GM12878 (cell line): ENCODE data around the gene ZSCAN22. TPM values are rescaled to one million over a fixed set of nuclear protein-coding genes. Genes with fewer than 3 reads are reported as not detected.

Experiments
- IKZF1 ChIP-seq: fragments of 450-650 bp; conservative IDR thresholded peaks from 2 replicates; pipeline ENCODE4 v1.6.1; 2017; ENCODE audit warnings: antibody characterized with exemption, mild to moderate bottlenecking
- MYB ChIP-seq: fragments of 150-350 bp; IDR thresholded peaks from 2 replicates; pipeline ENCODE4 v1.6.1; 2014; ENCODE audit warnings: mild to moderate bottlenecking, low read depth, low read length, borderline replicate concordance
- POLR2A ChIP-seq: IDR thresholded peaks from 2 replicates; pipeline ENCODE4 v1.6.1; 2011; ENCODE audit warnings: low read depth, mild to moderate bottlenecking, low read length
- SRF ChIP-seq, 2 experiments: IDR thresholded peaks; 2 replicates each; pipeline ENCODE4 v1.6.1; 2011; ENCODE audit warnings: low read depth in 2 of 2, low read length in 2 of 2, mild to moderate bottlenecking in 1 of 2, moderate library complexity in 1 of 2
- STAT1 ChIP-seq: fragments of 450-650 bp; conservative IDR thresholded peaks from 2 replicates; pipeline ENCODE4 v1.6.1; 2014; ENCODE audit warnings: antibody characterized with exemption, mild to moderate bottlenecking
- YY1 ChIP-seq: IDR thresholded peaks from 2 replicates; pipeline ENCODE4 v1.6.1; 2011; ENCODE audit warnings: low read depth, mild to moderate bottlenecking, low read length
- ZNF207 ChIP-seq: fragments of 450-650 bp; IDR thresholded peaks from 2 replicates; pipeline ENCODE4 v1.6.1; 2014; ENCODE audit warnings: antibody characterized with exemption, mild to moderate bottlenecking, borderline replicate concordance
- ZNF217 ChIP-seq: fragments of 450-650 bp; IDR thresholded peaks from 2 replicates; pipeline ENCODE4 v1.6.1; 2017; ENCODE audit warnings: antibody characterized with exemption, mild to moderate bottlenecking
- polyA plus RNA-seq, 11 experiments: library from polyadenylated mRNA; depleted of rRNA in 4 of 11; unstranded in 6 of 11; stranded (reverse) in 5 of 11; fragments of >200 nt; fragmentation: Nextera tagmentation in 4 of 11; fragmentation: Illumina TruSeq in 1 of 11; extraction: Ambion mirVana in 4 of 11; extraction: Trizol in 1 of 11; gene quantifications; 1 replicate in 1 of 11; 2 replicates in 10 of 11; pipeline versions ENCODE4 v1.2.1 to v1.2.3, GENCODE V29; 2011 to 2016; ENCODE audit warnings: inconsistent platforms in 2 of 11, missing spikeins in 2 of 11, low read depth in 1 of 11
- total RNA-seq, 4 experiments: library from RNA; depleted of rRNA in 3 of 4; stranded (reverse); fragments of >200 nt in 3 of 4; fragmentation: Illumina TruSeq in 1 of 4; extraction: Trizol in 1 of 4; gene quantifications; 2 replicates each; pipeline versions ENCODE4 v1.2.1 to v1.2.3, GENCODE V29; 2013 to 2021
- TF ChIP-seq, protein P1 (sequence below): fragments of 450-650 bp; IDR thresholded peaks from 2 replicates; pipeline ENCODE4 v1.6.1; 2014; ENCODE audit warnings: mild to moderate bottlenecking
- TF ChIP-seq, protein P2 (sequence below): IDR thresholded peaks from 2 replicates; pipeline ENCODE4 v1.6.1; 2012; ENCODE audit warnings: low read depth, low read length, improper control_type of control experiment
- TF ChIP-seq, protein P3 (sequence below): IDR thresholded peaks from 2 replicates; pipeline ENCODE4 v1.6.1; 2012; ENCODE audit warnings: improper control_type of control experiment, low read depth, low read length; ENCODE audit not compliant: insufficient replicate concordance
- TF ChIP-seq, protein P4 (sequence below): fragments of 450-650 bp; IDR thresholded peaks from 2 replicates; pipeline ENCODE4 v1.6.1; 2016; ENCODE audit warnings: mild to moderate bottlenecking
- TF ChIP-seq, protein P5 (sequence below): IDR thresholded peaks from 2 replicates; pipeline ENCODE4 v1.6.1; 2011; ENCODE audit warnings: borderline replicate concordance, low read depth, mild to moderate bottlenecking, moderate library complexity, low read length; ENCODE audit not compliant: insufficient read depth, poor library complexity, severe bottlenecking
- TF ChIP-seq, protein P6 (sequence below): fragments of 450-650 bp; IDR thresholded peaks from 2 replicates; pipeline ENCODE4 v1.6.1; 2017; ENCODE audit warnings: mild to moderate bottlenecking, moderate library complexity

The ZSCAN22 gene
- total and polyA plus RNA-seq, 10 of the 15 experiments (the other 5 are each of a cell fraction or from before 2014, with no cell fraction given): 0.49 to 3.9 (median 2.6) TPM

DNA sequence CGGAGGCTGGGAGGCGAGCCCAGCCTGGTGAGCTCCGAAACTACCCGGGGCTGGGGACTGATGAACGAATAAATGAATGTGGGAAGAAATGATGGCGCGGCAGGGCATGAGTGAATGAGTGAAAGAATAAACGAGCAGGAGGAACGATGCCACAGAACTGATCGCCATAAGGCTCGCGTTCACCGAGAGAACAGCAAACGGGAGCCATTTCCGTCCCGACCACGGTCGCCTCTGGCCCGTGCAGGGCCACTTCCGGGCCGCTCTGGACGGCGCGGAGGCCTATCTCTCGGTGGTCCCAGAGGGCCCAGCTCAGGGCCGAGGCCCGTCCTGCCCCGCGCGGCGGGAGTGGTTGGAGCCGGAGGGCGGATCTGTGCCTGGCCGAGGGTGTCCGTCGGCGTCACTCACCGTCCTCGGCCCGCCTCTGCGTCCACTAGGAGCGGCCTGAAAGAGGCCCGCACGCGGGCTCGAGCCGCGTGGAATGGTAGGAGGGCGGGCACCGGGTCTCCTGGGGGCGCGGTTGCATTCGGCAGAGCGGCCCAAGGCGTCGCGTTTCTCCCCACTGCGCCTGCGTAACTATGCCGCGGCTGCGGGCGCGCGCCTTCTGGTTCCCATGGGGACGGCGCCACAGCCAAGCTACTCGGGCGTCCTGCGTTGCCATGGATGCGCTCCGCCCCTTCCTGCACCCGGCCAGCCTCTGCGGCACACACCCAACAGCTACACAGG is 35.6 kb downstream of the ZSCAN22 start, which contains the start of gene ZNF497 (continued):
- TF ChIP-seq, protein P1, sequence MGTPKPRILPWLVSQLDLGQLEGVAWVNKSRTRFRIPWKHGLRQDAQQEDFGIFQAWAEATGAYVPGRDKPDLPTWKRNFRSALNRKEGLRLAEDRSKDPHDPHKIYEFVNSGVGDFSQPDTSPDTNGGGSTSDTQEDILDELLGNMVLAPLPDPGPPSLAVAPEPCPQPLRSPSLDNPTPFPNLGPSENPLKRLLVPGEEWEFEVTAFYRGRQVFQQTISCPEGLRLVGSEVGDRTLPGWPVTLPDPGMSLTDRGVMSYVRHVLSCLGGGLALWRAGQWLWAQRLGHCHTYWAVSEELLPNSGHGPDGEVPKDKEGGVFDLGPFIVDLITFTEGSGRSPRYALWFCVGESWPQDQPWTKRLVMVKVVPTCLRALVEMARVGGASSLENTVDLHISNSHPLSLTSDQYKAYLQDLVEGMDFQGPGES: 0 out of 2 replicates have a peak, but pooled peaks have one; percentile 30
- TF ChIP-seq, protein P2, sequence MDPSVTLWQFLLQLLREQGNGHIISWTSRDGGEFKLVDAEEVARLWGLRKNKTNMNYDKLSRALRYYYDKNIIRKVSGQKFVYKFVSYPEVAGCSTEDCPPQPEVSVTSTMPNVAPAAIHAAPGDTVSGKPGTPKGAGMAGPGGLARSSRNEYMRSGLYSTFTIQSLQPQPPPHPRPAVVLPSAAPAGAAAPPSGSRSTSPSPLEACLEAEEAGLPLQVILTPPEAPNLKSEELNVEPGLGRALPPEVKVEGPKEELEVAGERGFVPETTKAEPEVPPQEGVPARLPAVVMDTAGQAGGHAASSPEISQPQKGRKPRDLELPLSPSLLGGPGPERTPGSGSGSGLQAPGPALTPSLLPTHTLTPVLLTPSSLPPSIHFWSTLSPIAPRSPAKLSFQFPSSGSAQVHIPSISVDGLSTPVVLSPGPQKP: peak; percentile 88
- peak; percentile 92 for TF ChIP-seq YY1
- 0 out of 2 replicates have a peak, but pooled peaks have one; percentile 9 for TF ChIP-seq MYB
- no peak for TF ChIP-seq ZNF217
- TF ChIP-seq, protein P3, sequence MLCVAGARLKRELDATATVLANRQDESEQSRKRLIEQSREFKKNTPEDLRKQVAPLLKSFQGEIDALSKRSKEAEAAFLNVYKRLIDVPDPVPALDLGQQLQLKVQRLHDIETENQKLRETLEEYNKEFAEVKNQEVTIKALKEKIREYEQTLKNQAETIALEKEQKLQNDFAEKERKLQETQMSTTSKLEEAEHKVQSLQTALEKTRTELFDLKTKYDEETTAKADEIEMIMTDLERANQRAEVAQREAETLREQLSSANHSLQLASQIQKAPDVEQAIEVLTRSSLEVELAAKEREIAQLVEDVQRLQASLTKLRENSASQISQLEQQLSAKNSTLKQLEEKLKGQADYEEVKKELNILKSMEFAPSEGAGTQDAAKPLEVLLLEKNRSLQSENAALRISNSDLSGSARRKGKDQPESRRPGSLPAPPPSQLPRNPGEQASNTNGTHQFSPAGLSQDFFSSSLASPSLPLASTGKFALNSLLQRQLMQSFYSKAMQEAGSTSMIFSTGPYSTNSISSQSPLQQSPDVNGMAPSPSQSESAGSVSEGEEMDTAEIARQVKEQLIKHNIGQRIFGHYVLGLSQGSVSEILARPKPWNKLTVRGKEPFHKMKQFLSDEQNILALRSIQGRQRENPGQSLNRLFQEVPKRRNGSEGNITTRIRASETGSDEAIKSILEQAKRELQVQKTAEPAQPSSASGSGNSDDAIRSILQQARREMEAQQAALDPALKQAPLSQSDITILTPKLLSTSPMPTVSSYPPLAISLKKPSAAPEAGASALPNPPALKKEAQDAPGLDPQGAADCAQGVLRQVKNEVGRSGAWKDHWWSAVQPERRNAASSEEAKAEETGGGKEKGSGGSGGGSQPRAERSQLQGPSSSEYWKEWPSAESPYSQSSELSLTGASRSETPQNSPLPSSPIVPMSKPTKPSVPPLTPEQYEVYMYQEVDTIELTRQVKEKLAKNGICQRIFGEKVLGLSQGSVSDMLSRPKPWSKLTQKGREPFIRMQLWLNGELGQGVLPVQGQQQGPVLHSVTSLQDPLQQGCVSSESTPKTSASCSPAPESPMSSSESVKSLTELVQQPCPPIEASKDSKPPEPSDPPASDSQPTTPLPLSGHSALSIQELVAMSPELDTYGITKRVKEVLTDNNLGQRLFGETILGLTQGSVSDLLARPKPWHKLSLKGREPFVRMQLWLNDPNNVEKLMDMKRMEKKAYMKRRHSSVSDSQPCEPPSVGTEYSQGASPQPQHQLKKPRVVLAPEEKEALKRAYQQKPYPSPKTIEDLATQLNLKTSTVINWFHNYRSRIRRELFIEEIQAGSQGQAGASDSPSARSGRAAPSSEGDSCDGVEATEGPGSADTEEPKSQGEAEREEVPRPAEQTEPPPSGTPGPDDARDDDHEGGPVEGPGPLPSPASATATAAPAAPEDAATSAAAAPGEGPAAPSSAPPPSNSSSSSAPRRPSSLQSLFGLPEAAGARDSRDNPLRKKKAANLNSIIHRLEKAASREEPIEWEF: no peak
- peak; percentile 53; the same call in 1 of the 2 replicates for TF ChIP-seq ZNF207
- TF ChIP-seq STAT1: peak; percentile 79; the same call in 1 of the 2 replicates
- TF ChIP-seq, protein P4, sequence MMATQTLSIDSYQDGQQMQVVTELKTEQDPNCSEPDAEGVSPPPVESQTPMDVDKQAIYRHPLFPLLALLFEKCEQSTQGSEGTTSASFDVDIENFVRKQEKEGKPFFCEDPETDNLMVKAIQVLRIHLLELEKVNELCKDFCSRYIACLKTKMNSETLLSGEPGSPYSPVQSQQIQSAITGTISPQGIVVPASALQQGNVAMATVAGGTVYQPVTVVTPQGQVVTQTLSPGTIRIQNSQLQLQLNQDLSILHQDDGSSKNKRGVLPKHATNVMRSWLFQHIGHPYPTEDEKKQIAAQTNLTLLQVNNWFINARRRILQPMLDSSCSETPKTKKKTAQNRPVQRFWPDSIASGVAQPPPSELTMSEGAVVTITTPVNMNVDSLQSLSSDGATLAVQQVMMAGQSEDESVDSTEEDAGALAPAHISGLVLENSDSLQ: peak; percentile 88
- peak; percentile 91 for TF ChIP-seq IKZF1
- TF ChIP-seq SRF (IDR thresholded peaks at IDR 0.05; ENCODE audit: low read depth in 2 of 2, low read length in 2 of 2): no peak
- TF ChIP-seq POLR2A: peak; percentile 78
- TF ChIP-seq, protein P5, sequence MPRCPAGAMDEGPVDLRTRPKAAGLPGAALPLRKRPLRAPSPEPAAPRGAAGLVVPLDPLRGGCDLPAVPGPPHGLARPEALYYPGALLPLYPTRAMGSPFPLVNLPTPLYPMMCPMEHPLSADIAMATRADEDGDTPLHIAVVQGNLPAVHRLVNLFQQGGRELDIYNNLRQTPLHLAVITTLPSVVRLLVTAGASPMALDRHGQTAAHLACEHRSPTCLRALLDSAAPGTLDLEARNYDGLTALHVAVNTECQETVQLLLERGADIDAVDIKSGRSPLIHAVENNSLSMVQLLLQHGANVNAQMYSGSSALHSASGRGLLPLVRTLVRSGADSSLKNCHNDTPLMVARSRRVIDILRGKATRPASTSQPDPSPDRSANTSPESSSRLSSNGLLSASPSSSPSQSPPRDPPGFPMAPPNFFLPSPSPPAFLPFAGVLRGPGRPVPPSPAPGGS: no peak
- TF ChIP-seq, protein P6, sequence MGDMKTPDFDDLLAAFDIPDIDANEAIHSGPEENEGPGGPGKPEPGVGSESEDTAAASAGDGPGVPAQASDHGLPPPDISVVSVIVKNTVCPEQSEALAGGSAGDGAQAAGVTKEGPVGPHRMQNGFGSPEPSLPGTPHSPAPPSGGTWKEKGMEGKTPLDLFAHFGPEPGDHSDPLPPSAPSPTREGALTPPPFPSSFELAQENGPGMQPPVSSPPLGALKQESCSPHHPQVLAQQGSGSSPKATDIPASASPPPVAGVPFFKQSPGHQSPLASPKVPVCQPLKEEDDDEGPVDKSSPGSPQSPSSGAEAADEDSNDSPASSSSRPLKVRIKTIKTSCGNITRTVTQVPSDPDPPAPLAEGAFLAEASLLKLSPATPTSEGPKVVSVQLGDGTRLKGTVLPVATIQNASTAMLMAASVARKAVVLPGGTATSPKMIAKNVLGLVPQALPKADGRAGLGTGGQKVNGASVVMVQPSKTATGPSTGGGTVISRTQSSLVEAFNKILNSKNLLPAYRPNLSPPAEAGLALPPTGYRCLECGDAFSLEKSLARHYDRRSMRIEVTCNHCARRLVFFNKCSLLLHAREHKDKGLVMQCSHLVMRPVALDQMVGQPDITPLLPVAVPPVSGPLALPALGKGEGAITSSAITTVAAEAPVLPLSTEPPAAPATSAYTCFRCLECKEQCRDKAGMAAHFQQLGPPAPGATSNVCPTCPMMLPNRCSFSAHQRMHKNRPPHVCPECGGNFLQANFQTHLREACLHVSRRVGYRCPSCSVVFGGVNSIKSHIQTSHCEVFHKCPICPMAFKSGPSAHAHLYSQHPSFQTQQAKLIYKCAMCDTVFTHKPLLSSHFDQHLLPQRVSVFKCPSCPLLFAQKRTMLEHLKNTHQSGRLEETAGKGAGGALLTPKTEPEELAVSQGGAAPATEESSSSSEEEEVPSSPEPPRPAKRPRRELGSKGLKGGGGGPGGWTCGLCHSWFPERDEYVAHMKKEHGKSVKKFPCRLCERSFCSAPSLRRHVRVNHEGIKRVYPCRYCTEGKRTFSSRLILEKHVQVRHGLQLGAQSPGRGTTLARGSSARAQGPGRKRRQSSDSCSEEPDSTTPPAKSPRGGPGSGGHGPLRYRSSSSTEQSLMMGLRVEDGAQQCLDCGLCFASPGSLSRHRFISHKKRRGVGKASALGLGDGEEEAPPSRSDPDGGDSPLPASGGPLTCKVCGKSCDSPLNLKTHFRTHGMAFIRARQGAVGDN: peak; percentile 32
